Measurements from ENCODE around the gene R3HDM2. TPM values are rescaled to one million over a fixed set of nuclear protein-coding genes. Genes with fewer than 3 reads are reported as not detected.
A peak's percentile ranks its signal among the peaks of the same experiment; 100 is the strongest.

R3HDM2 gene
- total RNA-seq, 1 experiment from 2014 or later, result 64.0 TPM

DNA sequence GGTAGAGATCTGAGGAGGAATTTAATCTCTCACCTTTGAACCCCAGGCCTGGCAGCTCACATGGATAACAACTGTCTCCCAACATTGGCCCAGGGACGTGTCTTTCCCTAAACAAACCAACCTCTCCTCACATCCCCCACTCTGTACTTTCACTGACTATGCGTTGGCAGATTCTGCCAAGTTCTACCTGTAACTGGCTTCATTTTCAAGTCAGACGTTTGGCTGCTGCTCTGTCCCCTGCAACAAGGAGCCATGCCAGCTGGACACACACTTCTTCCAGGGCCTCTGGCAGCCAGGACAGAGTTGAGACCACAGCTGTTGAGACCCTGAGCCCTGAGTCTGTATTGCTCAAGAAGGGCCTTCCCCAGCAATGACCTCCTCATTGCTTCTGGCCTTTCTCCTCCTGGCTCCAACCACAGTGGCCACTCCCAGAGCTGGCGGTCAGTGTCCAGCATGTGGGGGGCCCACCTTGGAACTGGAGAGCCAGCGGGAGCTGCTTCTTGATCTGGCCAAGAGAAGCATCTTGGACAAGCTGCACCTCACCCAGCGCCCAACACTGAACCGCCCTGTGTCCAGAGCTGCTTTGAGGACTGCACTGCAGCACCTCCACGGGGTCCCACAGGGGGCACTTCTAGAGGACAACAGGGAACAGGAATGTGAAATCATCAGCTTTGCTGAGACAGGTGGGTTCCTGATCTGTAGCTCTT lies 3.8 kb upstream of the R3HDM2 start, which contains the start of gene INHBC:
INHBC (plus strand) TSS at position 268 of the 707 bp plus-strand sequence; CDS start at position 371, 103 bp downstream.
- intact Hi-C loops (cut with micrococcal nuclease; ENCODE audit: unreplicated experiment), result no loop called here

DNA sequence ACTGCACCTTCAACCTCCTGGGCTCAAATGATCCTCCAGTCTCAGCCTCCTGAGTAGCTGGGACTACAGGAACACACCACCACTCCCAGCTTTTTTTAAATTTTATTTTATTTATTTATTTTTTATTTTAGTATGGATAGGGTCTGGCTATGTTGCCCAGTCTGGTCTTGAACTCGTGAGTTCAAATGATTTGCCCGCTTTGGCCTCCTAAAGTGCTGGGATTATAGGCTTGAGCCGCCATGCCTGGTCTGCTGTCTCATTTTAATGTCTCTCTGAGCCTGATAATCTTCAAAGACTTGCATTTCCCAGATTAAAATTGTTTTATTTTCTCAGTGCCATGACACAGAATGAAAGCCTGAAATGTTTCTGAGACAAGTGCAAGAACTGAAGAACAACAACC lies 2.5 kb upstream of the R3HDM2 start:
- intact Hi-C loops (cut with micrococcal nuclease; ENCODE audit: unreplicated experiment), result no loop called here

More for the DNA sequence above, 3.8 kb upstream of the R3HDM2 start, which contains the start of gene INHBC:
- no peak within 1 kb of the TSS for H3K4me3 ChIP-seq (ENCODE audit: low read depth, low read length, poor library complexity, severe bottlenecking)
- no TSS peak for BruUV-seq (replicated peaks)
- POLR2A ChIA-PET (ENCODE audit: low non-redundant PET), result interaction anchor here (0.5 kb wide), 1 partner anchor 100 kb away, joined by 3 read pairs; no protein-coding TSS in a partner anchor
- H3K36me3 ChIP-seq (ENCODE audit: insufficient read depth, low read length, poor library complexity, severe bottlenecking), result no peaks in the 10 kb centered on the region
- TF ChIP-seq EZH2 (IDR thresholded peaks at IDR 0.05; ENCODE audit: borderline replicate concordance, low read depth, low read length, poor library complexity, severe bottlenecking), result no peak
- TF ChIP-seq, protein P1, sequence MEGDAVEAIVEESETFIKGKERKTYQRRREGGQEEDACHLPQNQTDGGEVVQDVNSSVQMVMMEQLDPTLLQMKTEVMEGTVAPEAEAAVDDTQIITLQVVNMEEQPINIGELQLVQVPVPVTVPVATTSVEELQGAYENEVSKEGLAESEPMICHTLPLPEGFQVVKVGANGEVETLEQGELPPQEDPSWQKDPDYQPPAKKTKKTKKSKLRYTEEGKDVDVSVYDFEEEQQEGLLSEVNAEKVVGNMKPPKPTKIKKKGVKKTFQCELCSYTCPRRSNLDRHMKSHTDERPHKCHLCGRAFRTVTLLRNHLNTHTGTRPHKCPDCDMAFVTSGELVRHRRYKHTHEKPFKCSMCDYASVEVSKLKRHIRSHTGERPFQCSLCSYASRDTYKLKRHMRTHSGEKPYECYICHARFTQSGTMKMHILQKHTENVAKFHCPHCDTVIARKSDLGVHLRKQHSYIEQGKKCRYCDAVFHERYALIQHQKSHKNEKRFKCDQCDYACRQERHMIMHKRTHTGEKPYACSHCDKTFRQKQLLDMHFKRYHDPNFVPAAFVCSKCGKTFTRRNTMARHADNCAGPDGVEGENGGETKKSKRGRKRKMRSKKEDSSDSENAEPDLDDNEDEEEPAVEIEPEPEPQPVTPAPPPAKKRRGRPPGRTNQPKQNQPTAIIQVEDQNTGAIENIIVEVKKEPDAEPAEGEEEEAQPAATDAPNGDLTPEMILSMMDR (conservative IDR thresholded peaks at IDR 0.05; ENCODE audit: low read depth, low read length), result no peak
- no peak within 1 kb of the TSS for H3K27ac ChIP-seq (ENCODE audit: low read depth, low read length, poor library complexity, severe bottlenecking)
- CTCF ChIA-PET, result interaction anchor here (1.4 to 1.5 kb wide), 2 partner anchors 19 to 127 kb away, joined by 3 to 4 read pairs; no protein-coding TSS in a partner anchor
- peaks cover 7% of the 10 kb centered on the region for H3K4me1 ChIP-seq (ENCODE audit: insufficient read depth, low read length, poor library complexity, severe bottlenecking)
- no peak for DNase-seq (ENCODE audit: low spot score)
- H3K9me3 ChIP-seq (ENCODE audit: low read depth, low read length, poor library complexity, severe bottlenecking), result no peaks in the 10 kb centered on the region
- no peaks in the 10 kb centered on the region for H3K27me3 ChIP-seq (replicated peaks; ENCODE audit: insufficient read depth, low read depth, low read length, poor library complexity)

DNA sequence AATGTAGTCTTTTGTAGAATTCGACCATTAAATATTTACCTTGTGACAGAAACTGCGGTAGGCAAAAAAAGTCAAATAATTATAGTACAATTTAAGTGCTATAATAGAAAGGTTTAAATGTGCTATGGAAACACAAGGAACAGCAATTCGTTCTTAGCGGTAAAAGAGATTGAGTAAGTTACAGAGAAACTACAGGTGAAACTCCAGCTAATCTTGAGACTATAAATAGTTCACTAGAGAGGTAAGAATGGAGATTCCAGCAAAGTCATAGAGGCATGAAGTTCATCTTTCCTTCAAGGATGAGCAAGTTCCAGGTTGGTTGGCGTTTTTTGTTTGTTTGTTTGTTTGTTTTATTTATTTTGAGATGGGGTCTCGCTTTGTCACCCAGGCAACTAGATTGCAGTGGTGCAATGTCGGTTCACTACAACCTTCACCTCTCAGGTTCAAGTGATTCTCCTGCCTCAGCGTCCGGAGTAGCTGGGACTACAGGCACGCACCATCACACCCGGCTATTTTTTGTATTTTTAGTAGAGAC lies 878 bp upstream of the R3HDM2 start:
- no TSS peak for BruUV-seq (replicated peaks)
- ChIA-PET CTCF (interaction anchor here (1.1 kb wide), 1 partner anchor 27 kb away, joined by 3 read pairs; no protein-coding TSS in a partner anchor), POLR2A (ENCODE audit: low non-redundant PET) (no interaction called here)
- TF ChIP-seq, protein P1 (conservative IDR thresholded peaks at IDR 0.05; ENCODE audit: low read depth, low read length), result no peak
- no peak for TF ChIP-seq EZH2 (IDR thresholded peaks at IDR 0.05; ENCODE audit: borderline replicate concordance, low read depth, low read length, poor library complexity, severe bottlenecking)
- Histone ChIP-seq H3K36me3 (ENCODE audit: insufficient read depth, low read length, poor library complexity, severe bottlenecking) (no peaks in the 10 kb centered on the region), H3K4me1 (ENCODE audit: insufficient read depth, low read length, poor library complexity, severe bottlenecking) (peaks cover 13% of the 10 kb centered on the region), H3K9me3 (ENCODE audit: low read depth, low read length, poor library complexity, severe bottlenecking) (no peaks in the 10 kb centered on the region), H3K27me3 (replicated peaks; ENCODE audit: insufficient read depth, low read depth, low read length, poor library complexity) (no peaks in the 10 kb centered on the region), H3K27ac (ENCODE audit: low read depth, low read length, poor library complexity, severe bottlenecking) (peak overlapping the region; percentile 84), H3K4me3 (ENCODE audit: low read depth, low read length, poor library complexity, severe bottlenecking) (peak overlapping the region; percentile 73)
- DNase-seq (ENCODE audit: low spot score), result no peak
- intact Hi-C loops (cut with micrococcal nuclease; ENCODE audit: unreplicated experiment), result no loop called here

More for the DNA sequence above, 2.5 kb upstream of the R3HDM2 start:
- Histone ChIP-seq H3K4me1 (ENCODE audit: insufficient read depth, low read length, poor library complexity, severe bottlenecking) (peaks cover 13% of the 10 kb centered on the region), H3K36me3 (ENCODE audit: insufficient read depth, low read length, poor library complexity, severe bottlenecking) (no peaks in the 10 kb centered on the region), H3K4me3 (ENCODE audit: low read depth, low read length, poor library complexity, severe bottlenecking) (no peak overlapping the region), H3K9me3 (ENCODE audit: low read depth, low read length, poor library complexity, severe bottlenecking) (no peaks in the 10 kb centered on the region), H3K27me3 (replicated peaks; ENCODE audit: insufficient read depth, low read depth, low read length, poor library complexity) (no peaks in the 10 kb centered on the region), H3K27ac (ENCODE audit: low read depth, low read length, poor library complexity, severe bottlenecking) (no peak overlapping the region)
- CTCF ChIA-PET, result interaction anchor here (1.5 kb wide), 1 partner anchor 125 kb away, joined by 4 read pairs; no protein-coding TSS in a partner anchor
- no TSS peak for BruUV-seq (replicated peaks)
- POLR2A ChIA-PET (ENCODE audit: low non-redundant PET), result interaction anchor here (0.6 kb wide), 1 partner anchor 59 kb away, joined by 3 read pairs; no protein-coding TSS in a partner anchor
- no peak for DNase-seq (ENCODE audit: low spot score)
- TF ChIP-seq, protein P1 (conservative IDR thresholded peaks at IDR 0.05; ENCODE audit: low read depth, low read length), result no peak
- TF ChIP-seq EZH2 (IDR thresholded peaks at IDR 0.05; ENCODE audit: borderline replicate concordance, low read depth, low read length, poor library complexity, severe bottlenecking), result no peak

All from A673 (cell line).